GM23338 (cell line): ENCODE measurements around the gene STAT3. TPM values are rescaled to one million over a fixed set of nuclear protein-coding genes. Genes with fewer than 3 reads are reported as not detected.
"Not testable (repeated sequence)": the region's sequence is repeated elsewhere in the genome, so short reads cannot be mapped to it uniquely, and the experiment has no call there.

Experiments
- ATAC-seq: fragments of 200-7000 bp; cut with Tn5 transposase; 3 replicates; pipeline ENCODE4 v1.9.1; 2020
- DNase-seq: peaks from one replicate; pipeline ENCODE4 v3.0.0-alpha.2; 2015; ENCODE audit warnings: low spot score
- H2AFZ ChIP-seq: fragments of 200-600 bp; sonication (generic); 2 replicates; pipeline ENCODE4 v1.8.0; 2016; ENCODE audit warnings: antibody characterized with exemption, mild to moderate bottlenecking, moderate library complexity
- H3F3A ChIP-seq: fragments of 200-600 bp; sonication (generic); replicated peaks from 2 replicates; pipeline ENCODE4 v1.8.0; 2017; ENCODE audit warnings: antibody characterized with exemption, mixed run types, low read depth
- H3K27ac ChIP-seq: fragments of 200-600 bp; sonication (generic); 2 replicates; pipeline ENCODE4 v1.6.1; 2016; ENCODE audit warnings: low read depth
- H3K27me3 ChIP-seq: fragments of 200-600 bp; sonication (generic); 2 replicates; pipeline ENCODE4 v1.8.0; 2016; ENCODE audit warnings: mild to moderate bottlenecking, mixed run types, moderate library complexity; ENCODE audit not compliant: insufficient read depth
- H3K36me3 ChIP-seq: fragments of 200-600 bp; sonication (generic); 2 replicates; pipeline ENCODE4 v1.8.0; 2016; ENCODE audit warnings: mild to moderate bottlenecking; ENCODE audit not compliant: insufficient read depth
- H3K4me1 ChIP-seq: fragments of 200-600 bp; sonication (generic); 2 replicates; pipeline ENCODE4 v1.8.0; 2016; ENCODE audit warnings: mild to moderate bottlenecking, moderate library complexity; ENCODE audit not compliant: insufficient read depth
- H3K4me2 ChIP-seq: fragments of 200-600 bp; sonication (generic); 2 replicates; pipeline ENCODE4 v1.7.1; 2017; ENCODE audit warnings: mixed run types
- H3K4me3 ChIP-seq: fragments of 200-600 bp; sonication (generic); 2 replicates; pipeline ENCODE4 v1.6.1; 2016; ENCODE audit warnings: mixed run types
- H3K79me2 ChIP-seq: fragments of 200-600 bp; sonication (generic); replicated peaks from 2 replicates; pipeline ENCODE4 v1.8.0; 2017; ENCODE audit warnings: mild to moderate bottlenecking; ENCODE audit not compliant: insufficient read depth
- H3K9me2 ChIP-seq: fragments of 200-600 bp; sonication (generic); 2 replicates; pipeline ENCODE4 v1.8.0; 2017; ENCODE audit not compliant: insufficient read depth
- H4K20me1 ChIP-seq: fragments of 200-600 bp; sonication (generic); replicated peaks from 2 replicates; pipeline ENCODE4 v1.8.0; 2017; ENCODE audit warnings: mild to moderate bottlenecking; ENCODE audit not compliant: insufficient read depth
- H3K27ac Mint-ChIP-seq: 2 replicates; pipeline ENCODE4 v1.8.0; 2020; ENCODE audit warnings: inconsistent platforms, mild to moderate bottlenecking, moderate library complexity, mixed read lengths
- H3K27me3 Mint-ChIP-seq: 3 replicates; pipeline ENCODE4 v1.8.0; 2022; ENCODE audit warnings: low read depth, mild to moderate bottlenecking, moderate library complexity, mixed read lengths, inconsistent platforms; ENCODE audit not compliant: insufficient read depth, poor library complexity
- H3K36me3 Mint-ChIP-seq: 3 replicates; pipeline ENCODE4 v1.8.0; 2021; ENCODE audit warnings: low read depth, mild to moderate bottlenecking, inconsistent platforms, moderate library complexity, mixed read lengths
- H3K4me1 Mint-ChIP-seq: 3 replicates; pipeline ENCODE4 v1.8.0; 2020; ENCODE audit warnings: mild to moderate bottlenecking, inconsistent platforms, mixed read lengths
- H3K4me3 Mint-ChIP-seq: 3 replicates; pipeline ENCODE4 v1.8.0; 2021; ENCODE audit warnings: moderate library complexity, mild to moderate bottlenecking, inconsistent platforms, mixed read lengths
- H3K9me3 Mint-ChIP-seq: 3 replicates; pipeline ENCODE4 v1.8.0; 2020; ENCODE audit warnings: moderate library complexity, mild to moderate bottlenecking, inconsistent platforms, mixed read lengths
- ETS1 ChIP-seq: IDR thresholded peaks from 2 replicates; pipeline ENCODE4 v1.6.1; 2016; ENCODE audit warnings: antibody characterized with exemption
- NANOG ChIP-seq: IDR thresholded peaks from 2 replicates; pipeline ENCODE4 v1.6.1; 2016; ENCODE audit warnings: antibody characterized with exemption, borderline replicate concordance
- polyA plus RNA-seq: library from polyadenylated mRNA; unstranded; fragments of >200 nt; fragmentation: Nextera tagmentation; extraction: Ambion mirVana; gene quantifications from 2 replicates; pipeline ENCODE4 v1.2.1, GENCODE V29; 2016
- total RNA-seq: library from RNA; depleted of rRNA; stranded (reverse); fragments of >200 nt; shearing (Covaris generic); gene quantifications from 2 replicates; pipeline ENCODE4 v1.2.3, GENCODE V29; 2014
- TF ChIP-seq, protein P1 (sequence below): IDR thresholded peaks from one replicate; pipeline ENCODE4 v1.6.1; 2018; ENCODE audit warnings: antibody characterized with exemption; ENCODE audit not compliant: unreplicated experiment
- TF ChIP-seq, protein P2 (sequence below): fragments of 250-450 bp; sonication (Bioruptor Pico); IDR thresholded peaks from 2 replicates; pipeline ENCODE4 v1.5.0; 2020; ENCODE audit warnings: mild to moderate bottlenecking, moderate library complexity

Gene STAT3
- total and polyA plus RNA-seq, 2 experiments from 2014 or later, result 49.5 to 78.0 TPM

GRCh38 chr17:42417981-42418380 lies 29.7 kb upstream of the STAT3 start:
- H3K4me3 Mint-ChIP-seq, H3K27ac Mint-ChIP-seq, H3K36me3 Mint-ChIP-seq, H3K4me3 ChIP-seq, H2AFZ ChIP-seq, H3K36me3 ChIP-seq, H3K9me3 Mint-ChIP-seq, H3K4me2 ChIP-seq, ATAC-seq, DNase-seq, H3K9me2 ChIP-seq, H3F3A ChIP-seq, H3K27ac ChIP-seq: not testable (repeated sequence)
- Mint-ChIP-seq H3K27me3 (peaks cover 24% of the 10 kb centered on the region), H3K4me1 (peaks cover 36% of the 10 kb centered on the region)
- peaks cover 13% of the 10 kb centered on the region for H4K20me1 ChIP-seq
- H3K79me2 ChIP-seq, result peaks cover 18% of the 10 kb centered on the region
- H3K27me3 ChIP-seq, result peaks cover 29% of the 10 kb centered on the region
- peaks cover 25% of the 10 kb centered on the region for H3K4me1 ChIP-seq

- H4K20me1 ChIP-seq, result peaks cover 12% of the 10 kb centered on the region; the same call in 1 of the 2 replicates
- ATAC-seq, result peak; percentile 70
- no peaks in the 10 kb centered on the region for H3K36me3 ChIP-seq
- DNase-seq, result no peak
- H3K4me2 ChIP-seq, result peak overlapping the region; percentile 62; the same call in 1 of the 2 replicates
- peaks cover 4% of the 10 kb centered on the region for H3K27me3 Mint-ChIP-seq
- H3K79me2 ChIP-seq, result peaks cover 25% of the 10 kb centered on the region
- H3K36me3 Mint-ChIP-seq, result no peaks in the 10 kb centered on the region
- no peaks in the 10 kb centered on the region for H3K27me3 ChIP-seq
- H3K9me3 Mint-ChIP-seq, result no peaks in the 10 kb centered on the region
- peaks cover 11% of the 10 kb centered on the region for H3K4me1 ChIP-seq
- no peak overlapping the region for H3K4me3 Mint-ChIP-seq
- 0 out of 2 replicates have a peak overlapping the region, but pooled peaks have one; percentile 55 for H3K27ac ChIP-seq
- no peaks in the 10 kb centered on the region for H3K9me2 ChIP-seq
- peak overlapping the region; percentile 41; the same call in 1 of the 2 replicates for H3K27ac Mint-ChIP-seq
- TF ChIP-seq, protein P1, sequence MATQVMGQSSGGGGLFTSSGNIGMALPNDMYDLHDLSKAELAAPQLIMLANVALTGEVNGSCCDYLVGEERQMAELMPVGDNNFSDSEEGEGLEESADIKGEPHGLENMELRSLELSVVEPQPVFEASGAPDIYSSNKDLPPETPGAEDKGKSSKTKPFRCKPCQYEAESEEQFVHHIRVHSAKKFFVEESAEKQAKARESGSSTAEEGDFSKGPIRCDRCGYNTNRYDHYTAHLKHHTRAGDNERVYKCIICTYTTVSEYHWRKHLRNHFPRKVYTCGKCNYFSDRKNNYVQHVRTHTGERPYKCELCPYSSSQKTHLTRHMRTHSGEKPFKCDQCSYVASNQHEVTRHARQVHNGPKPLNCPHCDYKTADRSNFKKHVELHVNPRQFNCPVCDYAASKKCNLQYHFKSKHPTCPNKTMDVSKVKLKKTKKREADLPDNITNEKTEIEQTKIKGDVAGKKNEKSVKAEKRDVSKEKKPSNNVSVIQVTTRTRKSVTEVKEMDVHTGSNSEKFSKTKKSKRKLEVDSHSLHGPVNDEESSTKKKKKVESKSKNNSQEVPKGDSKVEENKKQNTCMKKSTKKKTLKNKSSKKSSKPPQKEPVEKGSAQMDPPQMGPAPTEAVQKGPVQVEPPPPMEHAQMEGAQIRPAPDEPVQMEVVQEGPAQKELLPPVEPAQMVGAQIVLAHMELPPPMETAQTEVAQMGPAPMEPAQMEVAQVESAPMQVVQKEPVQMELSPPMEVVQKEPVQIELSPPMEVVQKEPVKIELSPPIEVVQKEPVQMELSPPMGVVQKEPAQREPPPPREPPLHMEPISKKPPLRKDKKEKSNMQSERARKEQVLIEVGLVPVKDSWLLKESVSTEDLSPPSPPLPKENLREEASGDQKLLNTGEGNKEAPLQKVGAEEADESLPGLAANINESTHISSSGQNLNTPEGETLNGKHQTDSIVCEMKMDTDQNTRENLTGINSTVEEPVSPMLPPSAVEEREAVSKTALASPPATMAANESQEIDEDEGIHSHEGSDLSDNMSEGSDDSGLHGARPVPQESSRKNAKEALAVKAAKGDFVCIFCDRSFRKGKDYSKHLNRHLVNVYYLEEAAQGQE, result no peak
- TF ChIP-seq NANOG, result no peak
- TF ChIP-seq ETS1, result no peak
- TF ChIP-seq, protein P2, sequence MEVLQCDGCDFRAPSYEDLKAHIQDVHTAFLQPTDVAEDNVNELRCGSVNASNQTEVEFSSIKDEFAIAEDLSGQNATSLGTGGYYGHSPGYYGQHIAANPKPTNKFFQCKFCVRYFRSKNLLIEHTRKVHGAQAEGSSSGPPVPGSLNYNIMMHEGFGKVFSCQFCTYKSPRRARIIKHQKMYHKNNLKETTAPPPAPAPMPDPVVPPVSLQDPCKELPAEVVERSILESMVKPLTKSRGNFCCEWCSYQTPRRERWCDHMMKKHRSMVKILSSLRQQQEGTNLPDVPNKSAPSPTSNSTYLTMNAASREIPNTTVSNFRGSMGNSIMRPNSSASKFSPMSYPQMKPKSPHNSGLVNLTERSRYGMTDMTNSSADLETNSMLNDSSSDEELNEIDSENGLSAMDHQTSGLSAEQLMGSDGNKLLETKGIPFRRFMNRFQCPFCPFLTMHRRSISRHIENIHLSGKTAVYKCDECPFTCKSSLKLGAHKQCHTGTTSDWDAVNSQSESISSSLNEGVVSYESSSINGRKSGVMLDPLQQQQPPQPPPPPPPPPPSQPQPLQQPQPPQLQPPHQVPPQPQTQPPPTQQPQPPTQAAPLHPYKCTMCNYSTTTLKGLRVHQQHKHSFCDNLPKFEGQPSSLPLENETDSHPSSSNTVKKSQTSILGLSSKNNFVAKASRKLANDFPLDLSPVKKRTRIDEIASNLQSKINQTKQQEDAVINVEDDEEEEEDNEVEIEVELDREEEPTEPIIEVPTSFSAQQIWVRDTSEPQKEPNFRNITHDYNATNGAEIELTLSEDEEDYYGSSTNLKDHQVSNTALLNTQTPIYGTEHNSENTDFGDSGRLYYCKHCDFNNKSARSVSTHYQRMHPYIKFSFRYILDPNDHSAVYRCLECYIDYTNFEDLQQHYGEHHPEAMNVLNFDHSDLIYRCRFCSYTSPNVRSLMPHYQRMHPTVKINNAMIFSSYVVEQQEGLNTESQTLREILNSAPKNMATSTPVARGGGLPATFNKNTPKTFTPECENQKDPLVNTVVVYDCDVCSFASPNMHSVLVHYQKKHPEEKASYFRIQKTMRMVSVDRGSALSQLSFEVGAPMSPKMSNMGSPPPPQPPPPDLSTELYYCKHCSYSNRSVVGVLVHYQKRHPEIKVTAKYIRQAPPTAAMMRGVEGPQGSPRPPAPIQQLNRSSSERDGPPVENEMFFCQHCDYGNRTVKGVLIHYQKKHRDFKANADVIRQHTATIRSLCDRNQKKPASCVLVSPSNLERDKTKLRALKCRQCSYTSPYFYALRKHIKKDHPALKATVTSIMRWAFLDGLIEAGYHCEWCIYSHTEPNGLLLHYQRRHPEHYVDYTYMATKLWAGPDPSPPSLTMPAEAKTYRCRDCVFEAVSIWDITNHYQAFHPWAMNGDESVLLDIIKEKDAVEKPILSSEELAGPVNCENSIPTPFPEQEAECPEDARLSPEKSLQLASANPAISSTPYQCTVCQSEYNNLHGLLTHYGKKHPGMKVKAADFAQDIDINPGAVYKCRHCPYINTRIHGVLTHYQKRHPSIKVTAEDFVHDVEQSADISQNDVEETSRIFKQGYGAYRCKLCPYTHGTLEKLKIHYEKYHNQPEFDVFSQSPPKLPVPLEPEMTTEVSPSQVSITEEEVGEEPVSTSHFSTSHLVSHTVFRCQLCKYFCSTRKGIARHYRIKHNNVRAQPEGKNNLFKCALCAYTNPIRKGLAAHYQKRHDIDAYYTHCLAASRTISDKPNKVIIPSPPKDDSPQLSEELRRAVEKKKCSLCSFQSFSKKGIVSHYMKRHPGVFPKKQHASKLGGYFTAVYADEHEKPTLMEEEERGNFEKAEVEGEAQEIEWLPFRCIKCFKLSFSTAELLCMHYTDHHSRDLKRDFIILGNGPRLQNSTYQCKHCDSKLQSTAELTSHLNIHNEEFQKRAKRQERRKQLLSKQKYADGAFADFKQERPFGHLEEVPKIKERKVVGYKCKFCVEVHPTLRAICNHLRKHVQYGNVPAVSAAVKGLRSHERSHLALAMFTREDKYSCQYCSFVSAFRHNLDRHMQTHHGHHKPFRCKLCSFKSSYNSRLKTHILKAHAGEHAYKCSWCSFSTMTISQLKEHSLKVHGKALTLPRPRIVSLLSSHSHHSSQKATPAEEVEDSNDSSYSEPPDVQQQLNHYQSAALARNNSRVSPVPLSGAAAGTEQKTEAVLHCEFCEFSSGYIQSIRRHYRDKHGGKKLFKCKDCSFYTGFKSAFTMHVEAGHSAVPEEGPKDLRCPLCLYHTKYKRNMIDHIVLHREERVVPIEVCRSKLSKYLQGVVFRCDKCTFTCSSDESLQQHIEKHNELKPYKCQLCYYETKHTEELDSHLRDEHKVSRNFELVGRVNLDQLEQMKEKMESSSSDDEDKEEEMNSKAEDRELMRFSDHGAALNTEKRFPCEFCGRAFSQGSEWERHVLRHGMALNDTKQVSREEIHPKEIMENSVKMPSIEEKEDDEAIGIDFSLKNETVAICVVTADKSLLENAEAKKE (CRISPR knock-in tag), result no peak
- no peaks in the 10 kb centered on the region for H3F3A ChIP-seq
- H3K4me1 Mint-ChIP-seq, result peaks cover 22% of the 10 kb centered on the region; the same call in 2 of the 3 replicates
- H2AFZ ChIP-seq, result no peak overlapping the region
- H3K4me3 ChIP-seq, result no peak overlapping the region
These were observed 26.6 kb upstream of the STAT3 start for GRCh38 chr17:42414704-42415409.
